ENCODE measurements around the gene PDE4A. TPM values are rescaled to one million over a fixed set of nuclear protein-coding genes. Genes with fewer than 3 reads are reported as not detected.
A peak's percentile ranks its signal among the peaks of the same experiment; 100 is the strongest.

PDE4A gene
- total RNA-seq, 1 experiment from 2014 or later, result 10.4 TPM

GRCh38 chr19:10384580-10384979 lies 35.8 kb upstream of the PDE4A start:
- H3K4me3 ChIP-seq, result no peak overlapping the region
- BruUV-seq (replicated peaks), result no TSS peak
- H3K27ac ChIP-seq, result no peak overlapping the region
- no peaks in the 10 kb centered on the region for H3K27me3 ChIP-seq (ENCODE audit: insufficient read depth, low read depth)
- POLR2A ChIA-PET (ENCODE audit: unreplicated experiment), result no interaction called here
- intact Hi-C loops (cut with micrococcal nuclease; ENCODE audit: unreplicated experiment), result loop anchor here (5.0 kb wide), 1 partner anchor 52 kb away; the partner anchor contains the start of gene RAVER1
- no peaks in the 10 kb centered on the region for H3K9me2 ChIP-seq (ENCODE audit: insufficient read depth)
- peaks cover 3% of the 10 kb centered on the region for H3K4me1 ChIP-seq (replicated peaks; ENCODE audit: insufficient read depth)
- TF ChIP-seq, protein P1, sequence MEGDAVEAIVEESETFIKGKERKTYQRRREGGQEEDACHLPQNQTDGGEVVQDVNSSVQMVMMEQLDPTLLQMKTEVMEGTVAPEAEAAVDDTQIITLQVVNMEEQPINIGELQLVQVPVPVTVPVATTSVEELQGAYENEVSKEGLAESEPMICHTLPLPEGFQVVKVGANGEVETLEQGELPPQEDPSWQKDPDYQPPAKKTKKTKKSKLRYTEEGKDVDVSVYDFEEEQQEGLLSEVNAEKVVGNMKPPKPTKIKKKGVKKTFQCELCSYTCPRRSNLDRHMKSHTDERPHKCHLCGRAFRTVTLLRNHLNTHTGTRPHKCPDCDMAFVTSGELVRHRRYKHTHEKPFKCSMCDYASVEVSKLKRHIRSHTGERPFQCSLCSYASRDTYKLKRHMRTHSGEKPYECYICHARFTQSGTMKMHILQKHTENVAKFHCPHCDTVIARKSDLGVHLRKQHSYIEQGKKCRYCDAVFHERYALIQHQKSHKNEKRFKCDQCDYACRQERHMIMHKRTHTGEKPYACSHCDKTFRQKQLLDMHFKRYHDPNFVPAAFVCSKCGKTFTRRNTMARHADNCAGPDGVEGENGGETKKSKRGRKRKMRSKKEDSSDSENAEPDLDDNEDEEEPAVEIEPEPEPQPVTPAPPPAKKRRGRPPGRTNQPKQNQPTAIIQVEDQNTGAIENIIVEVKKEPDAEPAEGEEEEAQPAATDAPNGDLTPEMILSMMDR (conservative IDR thresholded peaks at IDR 0.05), result no peak
- TF ChIP-seq EZH2 (IDR thresholded peaks at IDR 0.05; ENCODE audit: low read depth), result no peak
- H3F3A ChIP-seq (ENCODE audit: insufficient read depth, low read depth), result peaks cover 18% of the 10 kb centered on the region
- H4K20me1 ChIP-seq (ENCODE audit: insufficient read depth), result no peaks in the 10 kb centered on the region
- no peak for DNase-seq
- no peak overlapping the region for H2AFZ ChIP-seq
- H3K9me3 ChIP-seq (ENCODE audit: insufficient read depth, low read depth), result no peaks in the 10 kb centered on the region
- CTCF ChIA-PET, result no interaction called here
- no peak overlapping the region for H3K4me2 ChIP-seq
- no peaks in the 10 kb centered on the region for H3K36me3 ChIP-seq (ENCODE audit: low read depth)
- peaks cover 6% of the 10 kb centered on the region for H3K79me2 ChIP-seq (ENCODE audit: low read depth)

DNA sequence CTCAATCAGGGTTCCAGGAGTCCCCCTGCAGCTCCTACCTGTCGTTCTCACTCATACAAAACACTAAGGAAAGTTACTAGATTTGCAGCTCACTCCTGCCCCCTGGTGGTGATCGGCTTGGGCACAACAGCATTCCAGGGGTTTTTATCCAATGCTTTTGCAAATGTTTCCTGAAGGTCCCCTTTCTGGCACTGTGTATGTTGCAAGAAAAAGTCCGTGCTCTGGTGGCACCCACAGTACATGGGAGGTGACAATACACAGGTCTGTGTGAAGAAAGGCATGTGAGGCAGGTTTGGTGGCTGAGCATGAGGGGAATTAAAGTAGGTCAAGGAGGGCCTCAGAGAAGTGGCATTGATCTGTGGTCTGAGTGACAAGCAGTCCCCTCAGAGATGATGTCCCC lies 31.4 kb upstream of the PDE4A start:
- H3K79me2 ChIP-seq (ENCODE audit: low read depth), result no peaks in the 10 kb centered on the region
- H3K27ac ChIP-seq, result no peak overlapping the region
- H3K36me3 ChIP-seq (ENCODE audit: low read depth), result peaks cover 4% of the 10 kb centered on the region
- H3K4me3 ChIP-seq, result no peak overlapping the region
- H3K4me1 ChIP-seq (replicated peaks; ENCODE audit: insufficient read depth), result no peaks in the 10 kb centered on the region
- peaks cover 40% of the 10 kb centered on the region for H3F3A ChIP-seq (ENCODE audit: insufficient read depth, low read depth)
- H4K20me1 ChIP-seq (ENCODE audit: insufficient read depth), result peaks cover 16% of the 10 kb centered on the region
- intact Hi-C loops (cut with micrococcal nuclease; ENCODE audit: unreplicated experiment), result loop anchor here (1.0 kb wide), 3 partner anchors 120 to 458 kb away; no protein-coding TSS in a partner anchor
- no TSS peak for BruUV-seq (replicated peaks)
- CTCF ChIA-PET, result interaction anchor here (0.5 to 2.1 kb wide), 9 partner anchors 17 to 498 kb away, joined by 3 to 30 read pairs (median 4); partner anchors contain the start of gene ICAM1
- H2AFZ ChIP-seq, result no peak overlapping the region
- H3K27me3 ChIP-seq (ENCODE audit: insufficient read depth, low read depth), result no peaks in the 10 kb centered on the region
- TF ChIP-seq, protein P1 (conservative IDR thresholded peaks at IDR 0.05), result peak; percentile 99
- no peak for TF ChIP-seq EZH2 (IDR thresholded peaks at IDR 0.05; ENCODE audit: low read depth)
- H3K9me2 ChIP-seq (ENCODE audit: insufficient read depth), result no peaks in the 10 kb centered on the region
- POLR2A ChIA-PET (ENCODE audit: unreplicated experiment), result interaction anchor here (0.6 to 0.7 kb wide), 2 partner anchors 214 to 456 kb away, joined by 4 to 7 read pairs; no protein-coding TSS in a partner anchor
- no peaks in the 10 kb centered on the region for H3K9me3 ChIP-seq (ENCODE audit: insufficient read depth, low read depth)
- peak; percentile 62 to 81 for DNase-seq
- no peak overlapping the region for H3K4me2 ChIP-seq

DNA sequence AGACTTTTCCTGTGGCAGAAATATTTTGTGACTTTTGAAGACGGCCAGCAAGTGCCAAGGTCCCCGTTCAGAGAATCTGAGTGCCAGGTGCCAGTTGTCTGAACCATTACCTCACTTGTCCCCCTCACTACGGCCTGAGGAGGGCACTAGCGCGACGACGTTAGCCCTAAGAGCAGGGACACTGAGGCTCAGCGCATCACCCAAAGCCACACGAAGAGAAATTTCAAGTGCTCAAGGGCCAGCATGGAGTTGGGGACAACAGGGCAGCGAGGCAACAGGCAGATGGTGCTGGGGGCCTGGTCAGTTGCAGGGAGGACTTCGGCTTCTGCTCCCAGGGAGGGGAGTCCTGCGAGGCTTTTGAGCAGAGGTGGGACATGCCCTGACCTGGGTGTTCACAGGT lies 30.5 kb upstream of the PDE4A start:
- peaks cover 16% of the 10 kb centered on the region for H4K20me1 ChIP-seq (ENCODE audit: insufficient read depth)
- no peaks in the 10 kb centered on the region for H3K9me2 ChIP-seq (ENCODE audit: insufficient read depth)
- DNase-seq, result no peak
- no peaks in the 10 kb centered on the region for H3K79me2 ChIP-seq (ENCODE audit: low read depth)
- no peaks in the 10 kb centered on the region for H3K27me3 ChIP-seq (ENCODE audit: insufficient read depth, low read depth)
- H3F3A ChIP-seq (ENCODE audit: insufficient read depth, low read depth), result peaks cover 49% of the 10 kb centered on the region
- H3K4me2 ChIP-seq, result no peak overlapping the region
- BruUV-seq (replicated peaks), result no TSS peak
- H3K4me3 ChIP-seq, result no peak overlapping the region
- intact Hi-C loops (cut with micrococcal nuclease; ENCODE audit: unreplicated experiment), result loop anchor here (1.0 kb wide), 3 partner anchors 121 to 459 kb away; no protein-coding TSS in a partner anchor
- TF ChIP-seq, protein P1 (conservative IDR thresholded peaks at IDR 0.05), result no peak
- TF ChIP-seq EZH2 (IDR thresholded peaks at IDR 0.05; ENCODE audit: low read depth), result no peak
- ChIA-PET POLR2A (ENCODE audit: unreplicated experiment) (no interaction called here), CTCF (interaction anchor here (0.6 to 2.1 kb wide), 4 partner anchors 59 to 130 kb away, joined by 3 to 30 read pairs (median 5); partner anchors contain the start of gene ICAM1)
- H3K27ac ChIP-seq, result no peak overlapping the region
- peaks cover 11% of the 10 kb centered on the region for H3K36me3 ChIP-seq (ENCODE audit: low read depth)
- no peak overlapping the region for H2AFZ ChIP-seq
- H3K9me3 ChIP-seq (ENCODE audit: insufficient read depth, low read depth), result no peaks in the 10 kb centered on the region
- H3K4me1 ChIP-seq (replicated peaks; ENCODE audit: insufficient read depth), result no peaks in the 10 kb centered on the region

Data from PC-9 (cell line).